IPS-20b (cell line): ENCODE data around the gene POLR2E.

Source experiments
- H3K27ac ChIP-seq: one replicate; pipeline ENCODE4 v1.5.1; 2013; ENCODE audit warnings: low read length
- H3K27me3 ChIP-seq: 2 replicates; pipeline ENCODE4 v1.6.1; 2013; ENCODE audit warnings: mild to moderate bottlenecking, low read length, inconsistent platforms; ENCODE audit not compliant: insufficient read depth
- H3K36me3 ChIP-seq: 2 replicates; pipeline ENCODE4 v1.6.1; 2013; ENCODE audit warnings: low read depth, mild to moderate bottlenecking, inconsistent platforms, low read length, moderate library complexity; ENCODE audit not compliant: insufficient read depth
- H3K4me1 ChIP-seq: 2 replicates; pipeline ENCODE4 v1.6.1; 2013; ENCODE audit warnings: mild to moderate bottlenecking, control low read depth, inconsistent platforms, low read length, moderate library complexity; ENCODE audit not compliant: insufficient read depth
- H3K4me3 ChIP-seq: 2 replicates; pipeline ENCODE4 v1.5.1; 2013; ENCODE audit warnings: mild to moderate bottlenecking, low read length, inconsistent platforms
- H3K9ac ChIP-seq: 2 replicates; pipeline ENCODE4 v1.6.1; 2013; ENCODE audit warnings: low read depth, mild to moderate bottlenecking, inconsistent platforms, low read length, moderate library complexity
- H3K9me3 ChIP-seq: 2 replicates; pipeline ENCODE4 v1.6.1; 2013; ENCODE audit warnings: mild to moderate bottlenecking, low read depth, low read length, inconsistent platforms; ENCODE audit not compliant: insufficient read depth

POLR2E gene

DNA sequence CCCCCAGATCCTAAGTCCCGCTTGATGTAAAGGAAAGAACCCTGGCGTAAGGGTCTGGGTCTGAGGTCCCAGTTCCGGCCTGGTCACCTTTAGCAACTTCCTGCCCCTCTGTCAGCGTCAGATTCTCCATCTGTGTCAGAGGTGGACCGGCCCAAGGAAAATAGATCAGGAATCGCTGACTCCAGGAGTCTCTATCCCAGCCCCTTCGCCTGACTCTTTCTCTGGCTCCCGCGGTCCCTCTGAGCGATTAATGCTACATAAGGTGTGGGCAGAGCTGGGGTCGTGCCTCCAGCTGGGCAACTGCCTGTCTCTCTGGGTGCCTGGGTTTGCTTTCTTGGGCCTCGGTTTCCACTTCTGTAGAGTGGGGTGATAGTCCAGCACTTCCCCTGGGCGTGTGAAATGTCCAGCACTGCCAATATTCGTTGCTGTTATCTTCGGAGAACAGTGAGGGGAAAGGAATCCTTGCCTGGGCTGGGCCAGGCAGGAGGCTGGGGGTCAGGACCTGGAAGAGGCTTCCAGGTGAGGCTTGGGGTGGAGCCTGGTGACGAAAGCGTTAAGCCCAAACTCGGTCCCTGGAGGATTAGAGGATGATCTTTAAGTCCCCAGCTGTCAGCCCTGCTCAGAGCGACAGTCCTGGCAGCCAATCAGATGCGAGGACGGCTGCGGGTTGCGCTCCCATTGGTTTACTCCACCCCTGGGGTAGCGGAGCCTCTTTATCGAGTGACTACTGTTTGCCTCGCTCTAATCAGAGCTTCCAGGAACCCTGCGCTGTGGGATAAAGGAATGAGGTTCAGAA lies 54.5 kb downstream of the POLR2E start:
- H3K27ac ChIP-seq: no peak overlapping the region
- peaks cover 32% of the 10 kb centered on the region for H3K36me3 ChIP-seq
- H3K4me1 ChIP-seq: no peaks in the 10 kb centered on the region; the same call in 1 of the 2 replicates
- no peaks in the 10 kb centered on the region for H3K9me3 ChIP-seq
- no peaks in the 10 kb centered on the region for H3K27me3 ChIP-seq
- H3K4me3 ChIP-seq: peak overlapping the region; percentile 90
- H3K9ac ChIP-seq: peak overlapping the region; percentile 80; the same call in 1 of the 2 replicates

DNA sequence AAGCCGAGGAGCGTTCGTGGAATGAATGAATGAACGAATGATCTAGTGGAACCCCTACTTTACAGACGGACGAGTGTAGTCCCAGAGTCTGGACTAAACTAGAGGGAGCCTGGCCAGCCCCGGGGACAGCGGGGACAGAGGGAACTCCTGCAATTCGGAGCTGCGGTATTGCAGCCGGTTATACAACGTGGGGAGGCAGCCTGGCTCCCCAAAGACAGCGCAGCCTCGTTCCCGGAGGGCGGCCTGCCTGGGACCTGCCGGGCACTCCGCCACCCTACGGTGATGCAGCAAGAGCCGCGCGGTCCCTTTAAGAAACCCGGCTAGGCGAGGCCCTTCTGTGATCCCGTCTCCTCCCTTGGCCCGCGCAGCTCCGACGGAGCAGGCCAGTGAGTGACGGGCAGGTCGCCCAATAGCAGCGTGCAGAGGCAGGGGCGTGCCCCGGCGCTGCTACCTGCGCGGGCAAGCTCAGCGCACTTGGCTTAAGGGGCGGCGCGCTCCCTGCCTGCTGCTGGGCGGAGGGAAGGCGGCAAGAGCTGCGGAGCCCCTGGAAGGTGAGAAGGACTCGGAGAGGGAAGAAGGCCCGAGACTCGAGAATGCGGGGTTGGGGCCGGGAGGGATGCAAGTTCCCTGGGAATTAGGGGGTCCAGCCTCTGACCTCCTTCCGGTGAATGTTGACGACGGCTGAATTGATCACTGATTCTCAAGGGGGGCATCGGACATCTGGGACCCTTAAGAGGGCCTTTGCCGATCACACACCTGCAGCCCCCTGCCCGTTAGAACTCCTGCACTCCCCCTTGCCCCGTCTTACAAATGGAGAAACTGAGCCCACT lies 55.3 kb downstream of the POLR2E start, which contains the start of gene ABCA7:
ABCA7 (plus strand) TSS at position 462 of the 830 bp plus-strand sequence. CDS start 1,255 bp downstream, outside the sequence.
- Histone ChIP-seq H3K36me3 (peaks cover 39% of the 10 kb centered on the region), H3K27me3 (no peaks in the 10 kb centered on the region), H3K4me3 (peak within 1 kb of the TSS; percentile 90), H3K9me3 (no peaks in the 10 kb centered on the region), H3K9ac (peak within 1 kb of the TSS; percentile 80; the same call in 1 of the 2 replicates), H3K27ac (no peak within 1 kb of the TSS), H3K4me1 (no peaks in the 10 kb centered on the region; the same call in 1 of the 2 replicates)

GRCh38 chr19:1038978-1039645 lies 56.1 kb downstream of the POLR2E start:
- H3K27me3 ChIP-seq: no peaks in the 10 kb centered on the region
- H3K9me3 ChIP-seq: no peaks in the 10 kb centered on the region
- peaks cover 39% of the 10 kb centered on the region for H3K36me3 ChIP-seq
- H3K9ac ChIP-seq: peak overlapping the region; percentile 48; the same call in 1 of the 2 replicates
- peak overlapping the region; percentile 90 for H3K4me3 ChIP-seq
- H3K27ac ChIP-seq: no peak overlapping the region
- H3K4me1 ChIP-seq: no peaks in the 10 kb centered on the region; the same call in 1 of the 2 replicates

DNA sequence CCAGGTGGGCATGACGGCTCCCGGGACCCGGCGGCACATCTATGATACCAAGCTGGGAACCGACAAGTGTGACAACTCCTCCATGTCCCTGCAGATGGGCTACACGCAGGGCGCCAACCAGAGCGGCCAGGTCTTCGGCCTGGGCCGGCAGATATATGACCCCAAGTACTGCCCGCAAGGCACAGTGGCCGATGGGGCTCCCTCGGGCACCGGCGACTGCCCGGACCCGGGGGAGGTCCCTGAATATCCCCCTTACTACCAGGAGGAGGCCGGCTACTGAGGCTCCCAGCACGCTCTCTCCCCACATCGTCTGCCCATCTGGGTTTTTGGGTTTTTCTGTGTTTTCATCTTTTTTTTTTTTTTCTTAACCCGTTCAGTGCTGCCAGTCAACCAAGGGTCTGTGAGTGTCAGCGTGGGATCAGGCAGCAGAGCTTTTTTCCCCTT lies 57.5 kb downstream of the POLR2E start:
- no peak overlapping the region for H3K27ac ChIP-seq
- H3K9ac ChIP-seq: no peak overlapping the region
- no peak overlapping the region for H3K4me3 ChIP-seq
- H3K27me3 ChIP-seq: no peaks in the 10 kb centered on the region
- no peaks in the 10 kb centered on the region for H3K9me3 ChIP-seq
- H3K36me3 ChIP-seq: peaks cover 48% of the 10 kb centered on the region
- H3K4me1 ChIP-seq: no peaks in the 10 kb centered on the region; the same call in 1 of the 2 replicates
